Natural killer cell (primary cell): ENCODE results near the gene PRX. TPM values are rescaled to one million over a fixed set of nuclear protein-coding genes. Genes with fewer than 3 reads are reported as not detected.
A peak's percentile ranks its signal among the peaks of the same experiment; 100 is the strongest.
"Not testable (repeated sequence)": the region's sequence is repeated elsewhere in the genome, so short reads cannot be mapped to it uniquely, and the experiment has no call there.

Experiments used
- ATAC-seq, 3 donors: fragments of 150-1000 bp in 2 of 3; fragments of 200-7000 bp in 1 of 3; cut with Tn5 transposase; 1 replicate in 1 of 3; 2 replicates in 2 of 3; pipeline ENCODE4 v1.10.0; 2021; ENCODE audit warnings: mild to moderate bottlenecking in 2 of 3, moderate library complexity in 2 of 3
- DNase-seq, 2 donors: peaks; one replicate each; pipeline versions ENCODE4 v3.0.0 to v3.0.0-alpha.2; 2013 to 2021; ENCODE audit warnings: mixed read lengths in 1 of 2
- H3K27ac ChIP-seq: one replicate; pipeline ENCODE4 v1.5.1; 2013; ENCODE audit warnings: mild to moderate bottlenecking, low read length
- H3K27me3 ChIP-seq: one replicate; pipeline ENCODE4 v1.6.1; 2013; ENCODE audit warnings: low read length; ENCODE audit not compliant: control insufficient read depth, insufficient read depth
- H3K36me3 ChIP-seq: one replicate; pipeline ENCODE4 v1.6.1; 2013; ENCODE audit warnings: low read length; ENCODE audit not compliant: control insufficient read depth, insufficient read depth
- H3K4me1 ChIP-seq: one replicate; pipeline ENCODE4 v1.6.1; 2013; ENCODE audit warnings: low read length; ENCODE audit not compliant: control insufficient read depth, insufficient read depth
- H3K4me3 ChIP-seq: one replicate; pipeline ENCODE4 v1.5.1; 2013; ENCODE audit warnings: low read length
- H3K9me3 ChIP-seq: one replicate; pipeline ENCODE4 v1.6.1; 2013; ENCODE audit warnings: low read length; ENCODE audit not compliant: control insufficient read depth, insufficient read depth
- H3K27ac Mint-ChIP-seq, 2 donors: one replicate each; pipeline ENCODE4 v1.8.0; 2022; ENCODE audit warnings: mild to moderate bottlenecking in 2 of 2, mixed read lengths in 2 of 2, moderate library complexity in 1 of 2
- H3K27me3 Mint-ChIP-seq, 2 donors: one replicate each; pipeline ENCODE4 v1.8.0; 2022; ENCODE audit warnings: low read depth in 2 of 2, mixed read lengths in 2 of 2
- H3K36me3 Mint-ChIP-seq: one replicate; pipeline ENCODE4 v1.8.0; 2022; ENCODE audit warnings: mixed read lengths
- H3K4me1 Mint-ChIP-seq, 2 donors: one replicate each; pipeline ENCODE4 v1.8.0; 2022; ENCODE audit warnings: mixed read lengths in 2 of 2
- H3K4me3 Mint-ChIP-seq: one replicate; pipeline ENCODE4 v1.8.0; 2022; ENCODE audit warnings: mild to moderate bottlenecking, moderate library complexity, mixed read lengths
- H3K9me3 Mint-ChIP-seq, 2 donors: one replicate each; pipeline ENCODE4 v1.8.0; 2022; ENCODE audit warnings: mixed read lengths in 2 of 2
- CTCF ChIP-seq: fragments of 200-600 bp; IDR thresholded peaks from one replicate; pipeline ENCODE4 v1.8.0; 2022; ENCODE audit warnings: antibody characterized with exemption
- WGBS: methylation state at CpG from one replicate; pipeline ENCODE4 v1.1.7; 2013; ENCODE audit warnings: missing lambda C conversion rate; ENCODE audit not compliant: insufficient coverage; 5-methylcytosine and 5-hydroxymethylcytosine counted together
- intact Hi-C: fragments of 100-400 bp; cut with micrococcal nuclease; formaldehyde crosslinking; loops from one replicate; pipeline ENCODE4 v1.14.2; 2022
- total RNA-seq, 4 donors: library from RNA; stranded (reverse); fragments of 120-200 nt in 1 of 4; gene quantifications; one replicate each; pipeline versions ENCODE4 v1.2.3 to v1.2.4, GENCODE V29; 2013 to 2022

PRX gene
- total RNA-seq, 3 donors from 2014 or later (not counting 1 experiment from before 2014, with no cell fraction given): 2.0 to 3.8 (median 3.7) TPM

DNA sequence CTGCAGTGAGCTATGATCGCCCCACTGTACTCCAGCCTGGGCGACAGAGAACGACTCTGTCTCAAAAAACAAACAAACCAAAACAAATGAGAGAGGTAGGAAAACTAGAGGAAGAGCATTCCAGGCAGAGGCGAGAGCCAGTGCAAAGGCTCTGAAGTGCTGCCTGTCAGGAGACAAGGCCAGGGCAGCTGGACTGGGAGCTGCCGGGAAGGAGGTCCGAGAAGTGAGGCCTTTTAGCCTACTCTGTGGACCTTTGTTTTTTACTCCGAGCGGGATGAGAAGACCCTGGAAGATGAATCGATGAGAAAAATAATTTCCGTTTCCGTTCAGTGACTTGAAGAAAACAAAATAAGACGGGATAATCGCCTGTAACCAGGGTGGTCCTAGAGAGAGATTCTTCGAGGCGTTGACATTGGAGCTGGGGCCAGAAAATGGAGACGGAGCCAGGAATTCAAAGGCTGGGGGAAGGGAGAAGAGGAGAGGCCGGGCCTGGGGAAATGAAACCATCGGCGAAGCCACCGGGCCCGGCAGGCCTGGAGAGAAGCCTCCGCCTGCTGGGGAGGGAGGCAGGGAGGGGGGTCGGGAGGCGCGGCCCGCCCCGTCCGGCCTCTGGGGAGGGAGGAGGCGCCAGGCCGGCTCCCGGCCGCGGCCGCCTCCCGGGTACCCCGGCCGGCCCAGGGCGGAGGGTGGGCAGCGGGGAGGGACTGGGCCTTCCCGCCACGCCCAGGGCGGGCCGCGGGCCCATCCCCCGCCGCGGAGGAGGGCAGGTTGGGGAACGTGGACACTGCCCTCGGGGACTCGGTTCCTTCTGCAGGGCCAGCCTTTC, 20.4 kb upstream of the PRX start:
- Histone ChIP-seq H3K4me3 (peak overlapping the region; percentile 38), H3K27ac (peak overlapping the region; percentile 84), H3K4me1 (peaks cover 25% of the 10 kb centered on the region), H3K36me3 (no peaks in the 10 kb centered on the region), H3K27me3 (no peaks in the 10 kb centered on the region), H3K9me3 (no peaks in the 10 kb centered on the region)
- intact Hi-C loops: no loop called here
- peak; percentile 92 to 94 (median 94) for ATAC-seq
- H3K27ac Mint-ChIP-seq: peak overlapping the region; percentile 92
- peak; percentile 56 to 72 for DNase-seq
- no peaks in the 10 kb centered on the region for H3K27me3 Mint-ChIP-seq
- H3K36me3 Mint-ChIP-seq: no peaks in the 10 kb centered on the region
- no peak for TF ChIP-seq CTCF
- H3K9me3 Mint-ChIP-seq: no peaks in the 10 kb centered on the region
- peak overlapping the region; percentile 95 for H3K4me3 Mint-ChIP-seq
- WGBS: 5% methylated on average over 47 of the region's 50 CpGs
- H3K4me1 Mint-ChIP-seq: peaks cover 10 to 12% of the 10 kb centered on the region in 2 donors

GRCh38 chr19:40432760-40433159, 19.6 kb upstream of the PRX start:
- H3K9me3 ChIP-seq, H3K36me3 Mint-ChIP-seq, H3K27me3 ChIP-seq, intact Hi-C loops, DNase-seq, ATAC-seq, H3K4me3 ChIP-seq, H3K9me3 Mint-ChIP-seq, H3K27me3 Mint-ChIP-seq, H3K36me3 ChIP-seq: not testable (repeated sequence)
- Histone ChIP-seq H3K4me1 (peaks cover 25% of the 10 kb centered on the region), H3K27ac (peak overlapping the region; percentile 84)
- Mint-ChIP-seq H3K27ac (peak overlapping the region; percentile 92), H3K4me3 (peak overlapping the region; percentile 95), H3K4me1 (peaks cover 10 to 12% of the 10 kb centered on the region in 2 donors)
- WGBS: 87% methylated on average over 7 of the region's 7 CpGs

GRCh38 chr19:40431698-40432097, 18.5 kb upstream of the PRX start:
- no peaks in the 10 kb centered on the region for H3K27me3 Mint-ChIP-seq
- H3K36me3 Mint-ChIP-seq: no peaks in the 10 kb centered on the region
- H3K4me1 Mint-ChIP-seq: peaks cover 10 to 12% of the 10 kb centered on the region in 2 donors
- ATAC-seq: no peak
- peak overlapping the region; percentile 40 for H3K4me3 Mint-ChIP-seq
- no peaks in the 10 kb centered on the region for H3K9me3 Mint-ChIP-seq
- Histone ChIP-seq H3K4me1 (peaks cover 25% of the 10 kb centered on the region), H3K27me3 (no peaks in the 10 kb centered on the region), H3K9me3 (no peaks in the 10 kb centered on the region), H3K4me3 (no peak overlapping the region), H3K27ac (no peak overlapping the region), H3K36me3 (no peaks in the 10 kb centered on the region)
- no peak for DNase-seq
- intact Hi-C loops: no loop called here
- no peak overlapping the region for H3K27ac Mint-ChIP-seq
- no peak for TF ChIP-seq CTCF
- 58% methylated on average over 1 of the region's 3 CpGs for WGBS

DNA sequence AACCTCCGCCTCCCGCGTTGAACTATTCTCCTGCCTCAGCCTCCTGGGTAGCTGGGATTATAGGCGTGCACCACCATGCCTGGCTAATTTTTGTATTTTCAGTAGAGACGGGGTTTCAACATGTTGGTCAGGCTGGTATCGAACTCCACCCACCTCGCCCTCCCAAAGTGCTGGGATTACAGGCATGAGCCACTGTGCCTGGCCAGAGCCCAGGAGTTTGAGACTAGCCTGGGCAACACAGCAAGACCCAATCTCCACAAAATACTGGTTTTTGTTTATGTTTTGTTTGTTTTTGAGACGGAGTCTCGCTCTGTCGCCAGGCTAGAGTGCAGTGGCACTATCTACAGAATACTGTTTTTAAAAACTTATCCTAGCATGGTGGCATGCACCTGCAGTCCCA, 17.1 kb upstream of the PRX start:
- H3K27ac ChIP-seq, H3K4me3 ChIP-seq, H3K9me3 Mint-ChIP-seq, DNase-seq, H3K36me3 ChIP-seq, H3K9me3 ChIP-seq, H3K27me3 ChIP-seq, H3K27ac Mint-ChIP-seq, ATAC-seq, intact Hi-C loops, H3K4me3 Mint-ChIP-seq, H3K36me3 Mint-ChIP-seq, H3K27me3 Mint-ChIP-seq: not testable (repeated sequence)
- peaks cover 29% of the 10 kb centered on the region for H3K4me1 ChIP-seq
- WGBS: 97% methylated on average over 10 of the region's 10 CpGs
- H3K4me1 Mint-ChIP-seq: peaks cover 18 to 19% of the 10 kb centered on the region in 2 donors

DNA sequence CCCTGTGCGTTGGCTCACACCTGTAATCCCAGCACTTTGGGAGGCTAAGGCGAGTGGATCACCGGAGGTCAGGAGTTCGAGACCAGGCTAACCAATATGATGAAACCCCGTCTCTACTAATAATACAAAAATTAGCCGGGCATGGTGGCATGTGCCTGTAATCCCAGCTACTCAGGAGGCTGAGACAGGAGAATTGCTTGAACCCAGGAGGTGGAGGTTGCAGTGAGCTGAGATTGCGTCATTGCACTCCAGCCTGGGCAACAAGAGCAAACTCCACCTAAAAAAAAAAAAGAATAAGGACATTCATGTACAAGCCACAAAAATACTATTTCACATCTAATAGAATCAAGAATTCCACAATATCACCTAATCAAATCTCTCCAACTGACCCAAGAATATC, 15.0 kb upstream of the PRX start:
- WGBS: 99% methylated on average over 7 of the region's 7 CpGs
- ATAC-seq, H3K4me3 ChIP-seq, H3K36me3 Mint-ChIP-seq, H3K9me3 ChIP-seq, H3K27me3 Mint-ChIP-seq, H3K9me3 Mint-ChIP-seq, H3K27ac Mint-ChIP-seq, H3K36me3 ChIP-seq, intact Hi-C loops, H3K27ac ChIP-seq, DNase-seq, H3K27me3 ChIP-seq: not testable (repeated sequence)
- H3K4me1 Mint-ChIP-seq: peaks cover 24 to 25% of the 10 kb centered on the region in 2 donors
- H3K4me3 Mint-ChIP-seq: peak overlapping the region; percentile 15
- H3K4me1 ChIP-seq: peaks cover 24% of the 10 kb centered on the region
